ENCODE measurements around the gene DCTN4. TPM values are rescaled to one million over a fixed set of nuclear protein-coding genes. Genes with fewer than 3 reads are reported as not detected.

Gene DCTN4
- total and polyA plus RNA-seq, 2 of the 4 experiments (the other 2 are of a cell fraction), result 28.1 to 50.2 TPM

DNA sequence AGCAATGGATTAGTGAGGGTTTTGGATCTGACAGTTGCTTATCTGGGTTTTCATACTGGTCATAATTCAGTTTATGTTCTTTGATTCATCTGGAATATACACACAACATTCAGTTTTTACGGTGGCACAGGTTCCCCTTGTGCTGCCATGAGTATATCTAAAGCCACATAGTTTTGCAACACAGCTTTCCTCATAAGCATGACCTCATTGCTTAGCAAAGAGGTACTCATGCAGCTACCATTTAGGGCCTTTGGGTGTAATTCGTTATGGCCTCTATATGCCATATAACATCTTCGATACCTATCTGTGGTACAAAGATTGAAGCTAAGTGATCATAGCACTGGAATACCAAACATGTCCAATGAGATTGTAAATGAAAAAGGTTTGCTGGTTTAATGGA, 55.1 kb downstream of the DCTN4 start:
- H4K20me1 ChIP-seq (ENCODE audit: insufficient read depth, low read length), result no peaks in the 10 kb centered on the region
- no peak overlapping the region for H3K4ac ChIP-seq (ENCODE audit: low read depth, low read length)
- intact Hi-C loops (cut with micrococcal nuclease), result no loop called here
- no peak overlapping the region for H2BK20ac ChIP-seq (ENCODE audit: low read depth, low read length)
- no peak overlapping the region for H2AFZ ChIP-seq (replicated peaks; ENCODE audit: low read length, poor library complexity)
- no peak overlapping the region for H3K4me3 ChIP-seq (ENCODE audit: insufficient read depth, low read depth, low read length)
- H4K91ac ChIP-seq (ENCODE audit: insufficient read depth, low read depth, low read length), result no peak overlapping the region
- H2AK9ac ChIP-seq (replicated peaks; ENCODE audit: low read depth, low read length, poor library complexity), result no peak overlapping the region
- TF ChIP-seq RAD21 (IDR thresholded peaks at IDR 0.05; ENCODE audit: low read length) (no peak), CEBPB (IDR thresholded peaks at IDR 0.05; ENCODE audit: low read depth, low read length) (peak; percentile 71), SMC3 (IDR thresholded peaks at IDR 0.05; ENCODE audit: low read depth, low read length) (no peak), FOS (IDR thresholded peaks at IDR 0.05; ENCODE audit: low read depth, low read length) (no peak), MXI1 (IDR thresholded peaks at IDR 0.05; ENCODE audit: borderline replicate concordance, low read depth, low read length) (no peak)
- no CpG with 5 or more reads among the region's 3 CpGs for WGBS, 2 experiments (ENCODE audit: extremely low coverage in 2 of 2, insufficient read length in 1 of 2)
- H4K5ac ChIP-seq (ENCODE audit: low read depth, low read length), result no peak overlapping the region
- no peak overlapping the region for H2BK120ac ChIP-seq (ENCODE audit: low read depth, low read length)
- ATAC-seq (ENCODE audit: low read depth) (no peak), DNase-seq (peak; percentile 28)
- no peak overlapping the region for H3K14ac ChIP-seq (replicated peaks; ENCODE audit: low read depth, low read length)
- no TSS peak for BruUV-seq (replicated peaks)
- peaks cover 7 to 18% of the 10 kb centered on the region in 2 experiments for H3K79me1 ChIP-seq (ENCODE audit: low read depth in 1 of 2, low read length in 2 of 2)
- no peak overlapping the region for H3K23ac ChIP-seq (ENCODE audit: low read depth, low read length)
- no peak overlapping the region for H2BK15ac ChIP-seq (ENCODE audit: low read depth, low read length)
- no peak overlapping the region for H3K4me2 ChIP-seq (ENCODE audit: low read depth, low read length)
- H3K56ac ChIP-seq (ENCODE audit: extremely low read depth, insufficient read depth, low read length), result no peak overlapping the region
- H3K18ac ChIP-seq (ENCODE audit: low read depth, low read length), result no peak overlapping the region
- no peak overlapping the region for H2BK5ac ChIP-seq (ENCODE audit: low read depth, low read length, poor library complexity, severe bottlenecking)
- no peaks in the 10 kb centered on the region for H3K27me3 ChIP-seq (ENCODE audit: control insufficient read depth, insufficient read depth, low read length)
- no peaks in the 10 kb centered on the region for H3K9me1 ChIP-seq (ENCODE audit: insufficient read depth, low read length)
- POLR2A ChIA-PET (ENCODE audit: unreplicated experiment), result no interaction called here
- H4K8ac ChIP-seq (ENCODE audit: low read depth in 2 of 2, low read length in 2 of 2), result no peak overlapping the region
- dilution Hi-C loops (cut with HindIII; ENCODE audit: low sequenced_read_pairs, unreplicated experiment), result no loop called here
- peaks cover 3% of the 10 kb centered on the region for H3K36me3 ChIP-seq (ENCODE audit: control insufficient read depth, insufficient read depth, low read length)
- in situ Hi-C loops (cut with MboI; ENCODE audit: low sequenced_read_pairs), result no loop called here
- CTCF ChIA-PET, result no interaction called here
- peaks cover 3% of the 10 kb centered on the region for H3K4me1 ChIP-seq (ENCODE audit: control insufficient read depth, insufficient read depth, low read length)
- H3K27ac ChIP-seq (ENCODE audit: insufficient read depth, low read length), result no peak overlapping the region
- no peak overlapping the region for H3K9ac ChIP-seq (ENCODE audit: low read depth, low read length)
- H2AK5ac ChIP-seq (ENCODE audit: low read depth, low read length), result no peak overlapping the region
- H3K9me3 ChIP-seq (ENCODE audit: control insufficient read depth, insufficient read depth, low read length), result no peaks in the 10 kb centered on the region

All from IMR-90 (cell line).